MCF 10A (cell line): ENCODE measurements around the gene MCM7. TPM values are rescaled to one million over a fixed set of nuclear protein-coding genes. Genes with fewer than 3 reads are reported as not detected.
A peak's percentile ranks its signal among the peaks of the same experiment; 100 is the strongest.

Source experiments
- BruUV-seq: library from RNA; stranded (reverse); fragments of 400-500 nt; replicated peaks from 2 replicates; lab custom pipeline; 2021; lab: Mats Ljungman, UMichigan
- CTCF ChIA-PET: fragments of 300-600 bp; sonication (Branson Sonifier 250); formaldehyde crosslinking; extraction: SDS; loops from one replicate; lab custom pipeline; 2021; ENCODE audit warnings: antibody characterized with exemption, inconsistent platforms; lab: Yijun Ruan, JAX
- POLR2A ChIA-PET: fragments of 300-600, 350-650 bp; sonication (Branson Sonifier 250); formaldehyde crosslinking; extraction: SDS; loops from one replicate; lab custom pipeline; 2020; ENCODE audit warnings: antibody characterized with exemption, inconsistent platforms; lab: Yijun Ruan, JAX
- DNase-seq: peaks from one replicate; pipeline ENCODE4 v3.0.0-alpha.2; 2018; ENCODE audit not compliant: unreplicated experiment
- H3K27ac Mint-ChIP-seq: one replicate; pipeline ENCODE4 v1.8.0; 2022; ENCODE audit warnings: mild to moderate bottlenecking, low read depth, mixed read lengths; ENCODE audit not compliant: unreplicated experiment
- H3K27me3 Mint-ChIP-seq: one replicate; pipeline ENCODE4 v1.8.0; 2022; ENCODE audit warnings: mixed read lengths; ENCODE audit not compliant: insufficient read depth, unreplicated experiment
- H3K36me3 Mint-ChIP-seq: one replicate; pipeline ENCODE4 v1.8.0; 2022; ENCODE audit warnings: mild to moderate bottlenecking, moderate library complexity, mixed read lengths; ENCODE audit not compliant: insufficient read depth, unreplicated experiment
- H3K4me1 Mint-ChIP-seq: one replicate; pipeline ENCODE4 v1.8.0; 2022; ENCODE audit warnings: mixed read lengths; ENCODE audit not compliant: insufficient read depth, unreplicated experiment
- H3K4me3 Mint-ChIP-seq: one replicate; pipeline ENCODE4 v1.8.0; 2022; ENCODE audit warnings: mild to moderate bottlenecking, moderate library complexity, mixed read lengths; ENCODE audit not compliant: unreplicated experiment
- H3K9me3 Mint-ChIP-seq: one replicate; pipeline ENCODE4 v1.8.0; 2022; ENCODE audit warnings: mixed read lengths; ENCODE audit not compliant: unreplicated experiment
- CTCF ChIP-seq: fragments of 200-600 bp; IDR thresholded peaks from one replicate; pipeline ENCODE4 v1.8.0; 2022; ENCODE audit warnings: antibody characterized with exemption, mild to moderate bottlenecking; ENCODE audit not compliant: unreplicated experiment
- intact Hi-C: fragments of 100-400 bp; cut with micrococcal nuclease; formaldehyde crosslinking; loops from 2 replicates; pipeline ENCODE4 v1.14.1; 2022
- total RNA-seq: library from RNA; stranded (reverse); gene quantifications from 2 replicates; pipeline ENCODE4 v1.2.3, GENCODE V29; 2022

The MCM7 gene
- total RNA-seq, 1 experiment from 2014 or later, result 67.8 TPM

- Mint-ChIP-seq H3K27me3 (no peaks in the 10 kb centered on the region), H3K4me3 (peak within 1 kb of the TSS; percentile 98), H3K4me1 (peaks cover 11% of the 10 kb centered on the region), H3K27ac (peak within 1 kb of the TSS; percentile 99), H3K36me3 (peaks cover 5% of the 10 kb centered on the region), H3K9me3 (no peaks in the 10 kb centered on the region)
- CTCF ChIA-PET, result interaction anchor here (0.5 to 1.1 kb wide), 2 partner anchors 22 to 64 kb away, joined by 4 read pairs; no protein-coding TSS in a partner anchor
- peak; percentile 89 for DNase-seq
- POLR2A ChIA-PET, result interaction anchor here (0.6 to 5.3 kb wide), 13 partner anchors 13 to 1066 kb away, joined by 3 to 47 read pairs (median 4); partner anchors contain the start of genes AP4M1, LAMTOR4, MCM7 and PPP1R35
- intact Hi-C loops, result loop anchor here (5.0 kb wide), 1 partner anchor 135 kb away; no protein-coding TSS in a partner anchor
- TF ChIP-seq CTCF, result no peak
- BruUV-seq, result no TSS peak
Measured at GRCh38 chr7:100126931-100127865, 26.0 kb upstream of the MCM7 start, which contains the start of gene MBLAC1. Gene MBLAC1, plus strand, starts transcription at chr7:100126967. Its CDS starts 429 bp downstream, at chr7:100127396.

- Mint-ChIP-seq H3K4me1 (peaks cover 5% of the 10 kb centered on the region), H3K4me3 (peak overlapping the region; percentile 98), H3K36me3 (peaks cover 5% of the 10 kb centered on the region), H3K9me3 (no peaks in the 10 kb centered on the region), H3K27ac (peak overlapping the region; percentile 99), H3K27me3 (no peaks in the 10 kb centered on the region)
- TF ChIP-seq CTCF, result no peak
- intact Hi-C loops, result loop anchor here (5.0 kb wide), 1 partner anchor 134 kb away; no protein-coding TSS in a partner anchor
- no peak for DNase-seq
- POLR2A ChIA-PET, result interaction anchor here (0.6 to 5.3 kb wide), 14 partner anchors 12 to 1065 kb away, joined by 3 to 47 read pairs (median 4); partner anchors contain the start of genes AP4M1, LAMTOR4, MCM7 and PPP1R35
- CTCF ChIA-PET, result interaction anchor here (0.5 to 1.1 kb wide), 3 partner anchors 21 to 356 kb away, joined by 4 to 6 read pairs (median 4); no protein-coding TSS in a partner anchor
- BruUV-seq, result TSS peak; percentile 80
Measured at GRCh38 chr7:100126239-100126930, 25.2 kb upstream of the MCM7 start.

- Mint-ChIP-seq H3K27ac (no peak overlapping the region), H3K4me3 (peak overlapping the region; percentile 45), H3K9me3 (no peaks in the 10 kb centered on the region), H3K27me3 (no peaks in the 10 kb centered on the region), H3K4me1 (peaks cover 7% of the 10 kb centered on the region), H3K36me3 (peaks cover 5% of the 10 kb centered on the region)
- no peak for TF ChIP-seq CTCF
- CTCF ChIA-PET, result interaction anchor here (0.6 kb wide), 1 partner anchor 8 kb away, joined by 4 read pairs; no protein-coding TSS in a partner anchor
- no peak for DNase-seq
- POLR2A ChIA-PET, result interaction anchor here (0.7 to 5.3 kb wide), 4 partner anchors 23 to 1022 kb away, joined by 3 to 47 read pairs (median 3); partner anchors contain the start of genes AP4M1, COPS6 and MCM7
- intact Hi-C loops, result loop anchor here (5.0 kb wide), 1 partner anchor 132 kb away; no protein-coding TSS in a partner anchor
- BruUV-seq, result no TSS peak
Measured at GRCh38 chr7:100124301-100125230, 23.4 kb upstream of the MCM7 start.
